HPDE6-E6E7 (cell line): ENCODE results near the gene DHX30.
"Not testable (repeated sequence)": the region's sequence is repeated elsewhere in the genome, so short reads cannot be mapped to it uniquely, and the experiment has no call there.

Source experiments
- DNase-seq: peaks from one replicate; pipeline ENCODE4 v3.0.0; 2011; ENCODE audit warnings: missing footprints; ENCODE audit errors: extremely low spot score

Gene DHX30, protein sequence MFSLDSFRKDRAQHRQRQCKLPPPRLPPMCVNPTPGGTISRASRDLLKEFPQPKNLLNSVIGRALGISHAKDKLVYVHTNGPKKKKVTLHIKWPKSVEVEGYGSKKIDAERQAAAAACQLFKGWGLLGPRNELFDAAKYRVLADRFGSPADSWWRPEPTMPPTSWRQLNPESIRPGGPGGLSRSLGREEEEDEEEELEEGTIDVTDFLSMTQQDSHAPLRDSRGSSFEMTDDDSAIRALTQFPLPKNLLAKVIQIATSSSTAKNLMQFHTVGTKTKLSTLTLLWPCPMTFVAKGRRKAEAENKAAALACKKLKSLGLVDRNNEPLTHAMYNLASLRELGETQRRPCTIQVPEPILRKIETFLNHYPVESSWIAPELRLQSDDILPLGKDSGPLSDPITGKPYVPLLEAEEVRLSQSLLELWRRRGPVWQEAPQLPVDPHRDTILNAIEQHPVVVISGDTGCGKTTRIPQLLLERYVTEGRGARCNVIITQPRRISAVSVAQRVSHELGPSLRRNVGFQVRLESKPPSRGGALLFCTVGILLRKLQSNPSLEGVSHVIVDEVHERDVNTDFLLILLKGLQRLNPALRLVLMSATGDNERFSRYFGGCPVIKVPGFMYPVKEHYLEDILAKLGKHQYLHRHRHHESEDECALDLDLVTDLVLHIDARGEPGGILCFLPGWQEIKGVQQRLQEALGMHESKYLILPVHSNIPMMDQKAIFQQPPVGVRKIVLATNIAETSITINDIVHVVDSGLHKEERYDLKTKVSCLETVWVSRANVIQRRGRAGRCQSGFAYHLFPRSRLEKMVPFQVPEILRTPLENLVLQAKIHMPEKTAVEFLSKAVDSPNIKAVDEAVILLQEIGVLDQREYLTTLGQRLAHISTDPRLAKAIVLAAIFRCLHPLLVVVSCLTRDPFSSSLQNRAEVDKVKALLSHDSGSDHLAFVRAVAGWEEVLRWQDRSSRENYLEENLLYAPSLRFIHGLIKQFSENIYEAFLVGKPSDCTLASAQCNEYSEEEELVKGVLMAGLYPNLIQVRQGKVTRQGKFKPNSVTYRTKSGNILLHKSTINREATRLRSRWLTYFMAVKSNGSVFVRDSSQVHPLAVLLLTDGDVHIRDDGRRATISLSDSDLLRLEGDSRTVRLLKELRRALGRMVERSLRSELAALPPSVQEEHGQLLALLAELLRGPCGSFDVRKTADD

DNA sequence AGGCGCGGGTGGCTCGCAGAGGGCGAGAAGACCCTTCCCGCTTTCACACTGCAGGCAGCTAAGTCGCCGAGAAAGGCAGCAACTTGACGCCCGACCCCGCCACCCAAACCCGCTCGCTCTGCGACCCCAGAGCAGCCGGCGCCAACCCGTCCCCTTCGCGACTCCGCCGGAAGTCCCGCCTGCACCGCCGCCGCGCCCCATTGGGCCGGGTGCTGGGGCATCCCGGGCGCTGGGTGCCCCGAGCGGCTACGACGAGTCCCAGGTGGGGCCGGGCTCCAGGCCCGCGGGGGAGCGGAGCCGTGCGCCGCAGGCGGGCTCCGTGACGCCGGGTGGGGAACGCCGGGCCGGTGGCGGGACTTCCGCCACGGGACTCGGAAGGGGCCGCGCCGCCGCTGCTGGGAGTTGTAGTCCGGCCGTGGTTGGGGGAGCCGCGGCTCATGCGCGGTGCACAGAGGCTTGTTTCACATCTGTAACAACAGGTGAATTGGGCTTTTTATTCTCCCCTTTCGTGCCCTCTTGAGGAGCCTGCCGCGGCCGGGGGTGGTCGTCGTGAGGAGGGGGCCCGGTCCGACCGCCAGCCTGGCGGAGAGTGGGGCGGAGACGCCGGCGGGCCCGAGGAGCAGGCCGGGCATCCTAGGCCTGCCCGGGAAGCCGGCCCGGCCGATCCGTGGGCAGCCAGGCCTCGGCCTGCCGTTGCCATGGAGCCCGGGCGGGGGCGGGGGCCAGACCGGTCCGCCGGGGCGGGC, at the start of gene DHX30:
TSS of gene DHX30 (plus strand) at position 405 of the 746 bp plus-strand sequence. CDS start 7,546 bp downstream, outside the sequence.
- peak; percentile 41 for DNase-seq

DNA sequence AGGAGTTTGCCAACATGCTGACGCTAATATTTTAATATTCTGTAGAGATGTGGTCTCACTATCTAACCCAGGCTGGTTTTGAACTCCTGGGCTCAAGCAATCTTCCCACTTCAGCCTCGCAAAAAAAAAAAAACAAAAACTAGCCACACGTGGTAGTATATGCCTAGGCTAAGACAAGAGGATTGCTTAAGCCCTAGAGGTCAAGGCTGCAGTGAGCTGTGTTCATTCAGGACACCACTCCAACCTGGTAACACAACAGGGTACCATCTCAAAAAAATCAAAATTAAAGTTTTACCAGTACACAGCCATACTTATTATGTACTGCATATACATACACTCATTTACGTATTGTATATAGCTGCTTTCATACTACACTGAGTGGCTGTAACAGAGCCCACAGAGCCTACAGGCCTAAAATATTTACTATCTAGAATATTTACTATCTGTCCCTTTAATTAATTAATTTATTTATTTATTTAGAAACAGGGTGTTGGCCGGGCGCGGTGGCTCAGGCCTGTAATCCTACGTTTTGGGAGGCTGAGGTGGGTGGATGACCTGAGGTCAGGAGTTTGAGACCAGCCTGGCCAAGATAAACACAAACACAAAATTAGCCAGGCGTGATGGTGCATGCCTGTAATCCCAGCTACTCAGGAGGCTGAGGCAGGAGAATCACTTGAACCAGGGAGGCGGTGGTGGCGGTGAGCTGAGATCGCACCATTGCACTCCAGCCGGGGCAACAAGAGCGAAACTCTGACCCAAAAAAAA, 44.5 kb upstream of the DHX30 start:
- no peak for DNase-seq

DNA sequence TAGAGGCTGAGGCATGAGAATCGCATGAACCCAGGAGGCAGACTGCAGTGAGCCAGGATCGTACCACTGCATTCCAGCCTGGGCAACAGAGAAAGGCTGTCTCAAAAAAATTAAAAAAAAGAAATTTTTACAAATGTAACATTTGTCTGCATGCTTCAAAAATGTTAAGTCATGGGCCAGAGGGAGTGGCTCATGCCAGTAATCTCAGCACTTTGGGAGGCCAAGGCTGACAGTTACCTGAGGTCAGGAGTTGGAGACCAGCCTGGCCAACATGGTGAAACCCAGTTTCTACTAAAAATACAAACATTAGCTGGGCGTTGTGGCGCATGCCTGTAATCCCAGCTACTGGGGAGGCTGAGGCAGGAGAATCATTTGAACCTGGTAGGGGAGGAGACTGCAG, 42.7 kb upstream of the DHX30 start:
- DNase-seq = not testable (repeated sequence)

DNA sequence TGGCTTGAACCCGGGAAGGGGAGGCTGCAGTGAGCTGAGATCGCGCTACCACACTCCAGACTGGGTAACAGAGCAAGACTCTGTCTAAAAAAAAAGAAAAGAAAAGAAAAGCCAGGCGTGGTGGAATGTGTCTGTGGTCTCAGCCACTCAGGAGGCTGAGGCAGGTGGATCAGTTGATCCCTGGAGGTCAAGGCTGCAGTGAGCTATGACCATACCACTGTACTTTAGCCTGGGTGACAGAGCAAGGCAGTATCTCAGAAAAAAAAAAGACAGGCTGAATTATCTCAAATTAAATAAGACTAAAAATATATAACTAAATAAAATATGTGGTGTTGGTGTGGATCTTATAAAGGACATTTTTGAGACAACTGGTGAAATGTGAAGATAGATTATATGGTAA, 41.9 kb upstream of the DHX30 start:
- no peak for DNase-seq

DNA sequence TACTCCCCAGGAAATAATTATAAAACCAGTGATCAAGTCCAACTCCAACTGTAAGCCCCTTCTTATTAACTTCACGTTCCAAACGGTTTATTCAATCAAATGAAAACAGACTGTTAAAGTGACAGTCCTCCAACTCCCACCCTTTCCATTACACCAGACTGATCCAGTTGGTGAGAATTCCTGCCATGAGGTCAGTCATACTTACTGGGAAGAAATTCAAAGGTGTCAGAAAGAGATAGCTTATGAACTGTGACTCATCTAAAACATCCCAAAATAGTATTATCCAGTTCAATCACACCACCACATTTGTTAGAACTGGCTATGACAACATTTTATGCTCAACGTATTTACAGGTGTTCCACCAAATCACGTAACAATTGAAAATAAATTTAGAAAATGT, 40.7 kb upstream of the DHX30 start:
- DNase-seq = no peak

DNA sequence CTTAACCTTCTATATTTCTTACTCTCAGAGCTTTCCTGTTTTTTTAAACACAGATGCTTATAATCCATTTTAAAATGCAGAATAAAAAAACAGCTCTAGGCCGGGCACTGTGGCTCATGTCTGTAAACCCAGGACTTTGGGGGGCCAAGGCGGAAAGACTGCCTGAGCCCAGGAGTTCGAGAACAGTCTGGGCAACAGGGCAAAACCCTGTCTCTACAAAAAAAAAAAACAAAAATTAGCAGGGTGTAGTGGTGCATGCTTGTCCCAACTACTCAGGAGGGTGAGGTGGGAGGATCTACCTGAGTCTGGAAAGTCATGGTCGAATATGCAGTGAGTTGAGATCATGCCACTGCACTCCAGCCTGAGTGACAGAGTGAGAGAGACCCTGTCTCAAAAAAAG, 36.8 kb upstream of the DHX30 start:
- DNase-seq = no peak

DNA sequence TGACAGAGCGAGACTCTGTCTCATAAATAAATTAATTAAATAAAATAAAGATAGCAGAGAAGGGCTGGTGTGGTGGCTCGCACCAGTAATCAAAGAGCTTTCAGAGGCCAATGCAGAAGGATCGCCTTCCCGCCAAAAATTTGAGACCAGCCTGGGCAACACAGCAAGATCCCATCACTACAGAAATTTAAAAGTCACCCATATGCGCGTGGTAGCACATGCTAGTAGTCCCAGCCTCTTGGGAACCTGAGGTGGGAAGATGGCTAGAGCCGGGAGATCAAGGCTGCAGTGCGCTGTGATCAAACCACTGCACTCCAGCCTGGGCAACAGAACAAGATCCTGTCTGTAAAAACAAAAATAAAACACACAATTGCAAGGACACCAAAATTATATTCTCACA, 30.9 kb upstream of the DHX30 start:
- no peak for DNase-seq

DNA sequence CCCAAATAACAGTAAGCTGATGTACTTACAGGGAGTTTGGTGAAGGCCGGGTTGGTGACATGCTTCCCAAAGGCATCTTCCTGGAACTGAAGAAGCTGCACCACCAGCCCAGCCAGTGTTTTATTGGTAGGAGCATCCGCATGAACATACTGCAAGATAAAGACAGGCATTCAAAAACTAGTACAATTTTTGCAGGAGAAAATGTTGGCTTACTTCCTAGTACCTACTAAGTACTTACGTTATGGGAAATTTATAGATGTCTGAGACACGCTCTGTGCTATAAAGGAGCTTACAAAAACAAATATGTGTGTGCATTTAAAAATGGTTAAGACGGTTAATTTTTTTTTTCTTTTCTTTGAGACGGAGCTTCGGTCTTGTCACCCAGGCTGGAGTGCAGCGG, 30.1 kb upstream of the DHX30 start:
- no peak for DNase-seq

DNA sequence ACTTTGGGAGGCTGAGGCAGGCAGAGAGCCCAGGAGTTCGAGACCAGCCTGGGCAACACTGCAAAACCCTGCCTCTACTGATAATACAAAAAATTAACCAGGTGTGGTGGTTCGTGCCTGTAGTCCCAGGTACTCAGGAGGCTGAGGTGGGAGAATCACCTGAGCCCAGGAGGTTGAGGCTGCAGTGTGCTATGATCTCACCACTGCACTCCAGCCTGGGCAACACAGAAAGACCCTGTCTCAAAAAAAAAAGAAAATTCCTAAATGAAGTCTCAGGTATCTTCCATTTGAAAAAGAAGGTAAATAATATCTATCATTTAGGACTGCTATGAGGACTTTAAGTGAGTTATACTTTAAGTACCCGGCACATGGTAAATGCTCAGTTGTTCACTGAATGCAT, 24.2 kb upstream of the DHX30 start:
- DNase-seq = no peak

DNA sequence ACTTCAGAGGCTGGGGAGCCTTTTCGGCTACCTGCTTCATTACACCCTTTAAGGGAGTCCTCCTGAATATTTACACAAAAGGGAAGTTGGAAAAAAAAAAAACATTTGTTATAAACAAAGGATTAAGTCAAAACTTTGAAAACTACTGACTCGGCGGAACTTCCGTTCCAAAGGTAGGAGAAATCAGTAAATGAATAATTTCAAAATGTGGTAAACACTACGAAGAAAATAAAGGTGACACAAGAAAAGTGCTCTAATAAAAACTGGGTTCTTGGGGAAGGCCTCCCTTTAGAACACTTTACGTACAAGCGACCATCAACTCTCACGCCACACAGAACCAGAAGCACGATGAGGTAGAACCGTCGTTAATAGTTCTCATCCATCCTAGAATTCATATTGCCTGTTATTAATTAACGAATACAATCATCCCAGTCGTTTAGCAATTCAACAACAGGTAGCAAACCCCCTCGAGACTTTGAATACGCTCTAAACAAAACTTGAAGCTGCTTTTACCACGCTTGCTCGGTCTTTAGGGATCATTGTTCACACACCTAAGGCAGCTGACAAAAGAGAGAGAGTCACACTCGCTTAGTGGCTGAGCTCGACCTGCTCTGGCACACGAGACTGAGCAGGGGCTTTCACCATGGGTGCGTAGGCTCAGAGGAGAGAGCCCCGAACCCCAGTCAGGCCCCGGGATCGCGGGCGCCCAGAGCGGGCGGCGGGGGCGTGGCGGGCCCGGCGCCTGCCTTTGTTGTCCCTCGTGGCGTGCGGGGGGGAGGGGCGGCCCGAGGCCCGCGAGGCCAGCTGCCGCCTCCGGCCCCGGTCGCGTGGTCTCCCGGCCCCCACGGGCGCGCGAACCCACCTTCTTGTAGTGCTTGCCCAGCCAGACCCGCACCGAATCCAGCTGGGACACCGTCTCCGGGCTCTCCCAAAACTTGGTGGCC, 21.9 kb upstream of the DHX30 start:
- no peak for DNase-seq

DNA sequence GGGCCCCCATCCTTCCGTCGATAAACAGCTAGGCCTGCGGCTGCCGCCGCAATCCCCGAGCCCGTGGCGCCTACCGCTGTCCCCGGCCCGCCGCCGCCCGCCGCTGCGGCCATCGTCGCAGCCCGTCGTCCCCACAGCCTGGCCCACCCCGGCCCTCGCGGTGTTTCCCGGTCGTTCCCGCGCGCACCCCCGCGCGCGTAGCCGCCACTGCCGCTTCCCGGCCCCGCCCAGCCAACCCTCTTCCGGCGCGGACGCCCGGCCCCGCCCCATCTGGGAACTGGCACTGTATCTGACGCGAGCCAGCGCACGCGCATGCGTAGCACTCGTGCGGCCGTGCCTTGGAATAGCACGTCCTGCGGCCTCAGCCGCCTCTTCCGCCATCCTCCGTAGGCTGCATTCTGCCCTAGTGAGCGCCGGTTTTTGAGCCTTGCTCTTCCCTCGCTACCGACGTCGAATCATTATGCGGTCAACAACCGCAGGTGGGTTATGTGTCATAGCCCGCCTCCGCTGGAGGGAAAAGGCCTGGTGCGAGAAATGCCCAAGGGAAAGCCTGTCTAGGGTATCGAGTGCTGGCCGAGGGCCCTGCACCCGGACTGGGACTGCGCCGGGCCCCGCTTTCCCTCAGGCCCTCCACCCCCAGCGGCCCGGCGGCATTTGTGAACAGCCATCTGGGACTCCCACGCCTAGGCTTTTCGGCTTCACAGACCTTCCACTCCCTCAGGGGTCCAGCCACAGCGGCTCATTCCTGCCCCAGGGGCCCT, 21.1 kb upstream of the DHX30 start, which contains the start of gene SMARCC1:
TSS of gene SMARCC1 (minus strand) at position 209 of the 761 bp plus-strand sequence. CDS start at position 113, 96 bp downstream.
- peak; percentile 76 for DNase-seq

DNA sequence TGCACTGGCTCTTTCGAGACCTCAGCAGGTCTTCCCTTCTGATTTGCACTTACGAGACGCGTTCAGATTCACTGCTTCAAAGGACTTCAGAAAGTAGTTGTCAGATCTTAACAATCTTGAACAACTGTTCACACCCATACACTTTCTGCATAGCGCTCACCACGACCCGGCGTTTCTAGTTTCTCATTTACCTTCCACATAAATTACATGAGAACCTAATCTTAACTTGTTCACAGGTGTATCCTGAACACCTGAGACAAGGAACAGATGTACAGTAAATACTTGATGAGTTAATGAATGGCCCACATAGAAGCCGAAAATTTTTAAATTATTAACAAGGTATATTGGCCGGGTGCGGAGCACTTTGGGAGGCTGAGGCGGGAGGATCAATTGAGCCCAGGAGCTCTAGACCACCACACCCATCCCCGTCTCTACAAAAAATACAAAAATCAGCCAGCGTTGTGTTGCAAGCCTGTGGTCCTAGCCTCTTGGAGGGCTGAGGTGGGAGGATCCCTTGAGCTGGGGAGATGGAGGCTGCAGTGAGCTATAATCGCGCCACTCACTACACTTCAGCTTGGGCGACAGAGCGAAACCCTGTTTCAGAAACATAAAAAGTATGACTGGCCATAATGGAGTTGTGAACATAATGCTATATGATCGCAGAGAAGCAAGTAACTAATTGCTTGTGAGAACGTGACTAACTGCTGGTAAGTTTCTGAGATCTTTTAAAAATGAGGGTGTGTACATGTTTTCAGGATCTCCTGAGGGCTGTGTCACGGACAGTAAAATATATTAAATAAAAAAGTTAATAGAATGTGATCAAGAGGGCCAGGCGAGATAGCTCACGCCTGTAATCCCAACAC, 20.3 kb upstream of the DHX30 start:
- no peak for DNase-seq

DNA sequence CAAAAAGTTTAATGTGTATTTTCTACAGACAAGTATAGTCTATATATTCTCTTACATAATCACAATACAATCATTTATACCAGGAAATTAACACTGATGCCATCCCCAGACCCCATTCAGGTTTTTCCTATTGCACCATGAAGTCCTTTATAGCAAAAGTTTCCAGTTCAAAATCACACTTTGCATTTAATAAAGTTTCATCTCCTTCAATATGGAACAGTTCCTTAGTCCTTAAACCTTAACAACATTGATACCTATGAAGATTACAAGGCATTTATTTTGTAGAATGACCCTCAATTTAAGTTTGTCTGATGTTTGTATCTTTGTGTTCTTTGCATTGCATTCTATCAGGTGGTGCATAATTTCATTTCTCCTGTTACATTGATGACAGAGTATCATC, 19.3 kb upstream of the DHX30 start:
- no peak for DNase-seq

DNA sequence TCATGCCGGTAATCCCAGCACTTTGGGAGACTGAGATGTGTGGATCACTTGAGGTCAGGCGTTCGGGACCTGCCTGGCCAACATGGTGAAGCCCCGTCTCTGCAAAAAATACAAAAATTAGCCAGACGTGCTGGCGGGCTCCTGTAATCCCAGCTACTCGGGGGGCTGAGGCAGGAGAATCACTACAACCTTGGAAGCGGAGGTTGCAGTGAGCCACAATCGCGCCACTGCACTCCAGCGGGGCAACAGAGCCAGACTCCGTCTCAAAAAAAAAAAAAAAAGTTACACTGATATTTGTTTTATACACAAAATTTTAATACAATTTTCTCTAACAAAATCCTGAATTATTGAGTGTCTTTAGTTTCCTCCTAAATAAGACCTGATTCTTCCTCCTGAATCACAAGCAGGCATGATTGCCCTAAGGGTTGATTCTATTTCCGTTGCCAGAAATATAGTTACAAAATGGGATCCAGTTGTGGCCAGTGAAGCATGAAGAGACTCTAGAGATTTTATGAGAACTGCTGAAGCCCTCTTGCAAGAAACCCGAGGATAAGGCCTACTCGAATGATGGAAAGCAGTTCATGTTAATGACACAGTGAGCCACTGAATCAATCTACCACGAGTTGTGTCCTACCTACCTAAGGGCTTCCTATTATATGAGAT, 11.6 kb upstream of the DHX30 start:
- DNase-seq = no peak

DNA sequence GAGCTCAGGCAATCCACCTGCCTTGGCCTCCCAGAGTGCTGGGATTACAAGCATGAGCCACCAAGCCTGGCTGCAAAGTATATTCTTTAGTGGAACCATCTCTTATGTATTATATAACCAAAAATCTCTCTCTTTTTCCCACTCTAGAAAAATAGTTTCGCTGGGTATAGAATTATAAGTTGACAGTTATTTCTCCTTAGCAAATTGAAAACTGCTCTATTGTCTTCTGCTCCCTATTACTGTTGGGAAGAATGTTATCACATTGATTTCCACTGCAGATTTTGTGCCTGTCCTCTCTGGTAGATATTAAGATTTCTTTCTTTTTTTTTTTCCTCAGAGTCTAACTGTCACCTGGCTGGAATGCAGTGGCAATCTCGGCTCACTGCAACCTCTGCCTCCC, 10.2 kb upstream of the DHX30 start:
- no peak for DNase-seq

DNA sequence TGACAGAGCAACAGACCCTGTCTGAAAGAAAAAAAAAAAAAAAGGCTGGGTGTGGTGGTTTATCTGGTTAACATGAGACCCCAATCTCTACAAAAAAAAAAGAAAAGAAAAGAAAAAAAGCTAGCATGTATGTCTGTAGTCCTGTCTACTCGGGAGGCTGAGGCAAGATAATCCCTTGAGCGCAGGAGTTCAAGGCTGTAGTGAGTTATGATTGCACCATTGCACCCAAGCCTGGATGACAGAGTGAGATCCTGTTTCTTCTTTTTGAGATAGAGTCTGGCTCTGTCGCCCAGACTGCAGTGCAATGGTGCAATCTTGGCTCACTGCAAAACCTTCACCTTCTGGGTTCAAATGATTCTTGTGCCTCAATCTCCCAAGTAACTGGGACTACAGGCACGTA, 8.4 kb upstream of the DHX30 start:
- DNase-seq = no peak

DNA sequence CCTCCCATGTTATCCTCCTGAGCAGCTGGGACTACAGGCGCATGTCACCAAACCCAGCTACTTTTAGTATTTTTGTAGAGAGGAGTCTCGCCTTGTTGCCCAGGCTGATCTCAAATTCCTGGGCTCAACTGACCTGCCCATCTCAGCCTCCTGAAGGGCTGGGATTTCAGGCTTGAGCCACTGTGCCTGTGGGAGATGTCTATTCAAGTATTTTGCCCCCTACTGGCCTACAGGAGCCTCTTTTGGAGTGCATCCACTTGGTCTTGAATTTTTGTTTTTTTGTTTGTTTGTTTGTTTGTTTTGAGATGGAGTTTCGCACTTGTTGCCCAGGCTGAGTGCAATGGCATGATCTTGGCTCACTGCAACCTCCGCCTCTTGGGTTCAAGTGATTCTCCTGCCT, 3.2 kb upstream of the DHX30 start:
- no peak for DNase-seq
